Muscle layer of colon (tissue), 2 donors: ENCODE data around the gene PPP2R5A.
"Not testable (repeated sequence)": the region's sequence is repeated elsewhere in the genome, so short reads cannot be mapped to it uniquely, and the experiment has no call there.

Experiments
- H3K27ac ChIP-seq: one replicate; pipeline ENCODE4 v1.7.0; 2013; ENCODE audit warnings: low read depth, mild to moderate bottlenecking, low read length, moderate library complexity
- H3K27me3 ChIP-seq, 2 donors: one replicate each; pipeline ENCODE4 v1.7.0; 2013; ENCODE audit warnings: low read length in 2 of 2, mild to moderate bottlenecking in 2 of 2; ENCODE audit not compliant: insufficient read depth in 2 of 2, control insufficient read depth in 1 of 2
- H3K36me3 ChIP-seq: one replicate; pipeline ENCODE4 v1.7.0; 2013; ENCODE audit warnings: mild to moderate bottlenecking, low read length; ENCODE audit not compliant: insufficient read depth
- H3K4me1 ChIP-seq: one replicate; pipeline ENCODE4 v1.7.0; 2013; ENCODE audit warnings: mild to moderate bottlenecking, low read length; ENCODE audit not compliant: insufficient read depth
- H3K4me3 ChIP-seq, 2 donors: one replicate each; pipeline ENCODE4 v1.7.0; 2013; ENCODE audit warnings: low read length in 2 of 2, low read depth in 1 of 2, mild to moderate bottlenecking in 1 of 2, moderate library complexity in 1 of 2
- H3K9ac ChIP-seq: one replicate; pipeline ENCODE4 v1.7.0; 2013; ENCODE audit warnings: low read length
- H3K9me3 ChIP-seq: one replicate; pipeline ENCODE4 v1.7.0; 2013; ENCODE audit warnings: mild to moderate bottlenecking, low read length
- donor health status: abdominal sarcoma.
- donor health status: Adenocarcinoma of cecum.

Gene PPP2R5A

DNA sequence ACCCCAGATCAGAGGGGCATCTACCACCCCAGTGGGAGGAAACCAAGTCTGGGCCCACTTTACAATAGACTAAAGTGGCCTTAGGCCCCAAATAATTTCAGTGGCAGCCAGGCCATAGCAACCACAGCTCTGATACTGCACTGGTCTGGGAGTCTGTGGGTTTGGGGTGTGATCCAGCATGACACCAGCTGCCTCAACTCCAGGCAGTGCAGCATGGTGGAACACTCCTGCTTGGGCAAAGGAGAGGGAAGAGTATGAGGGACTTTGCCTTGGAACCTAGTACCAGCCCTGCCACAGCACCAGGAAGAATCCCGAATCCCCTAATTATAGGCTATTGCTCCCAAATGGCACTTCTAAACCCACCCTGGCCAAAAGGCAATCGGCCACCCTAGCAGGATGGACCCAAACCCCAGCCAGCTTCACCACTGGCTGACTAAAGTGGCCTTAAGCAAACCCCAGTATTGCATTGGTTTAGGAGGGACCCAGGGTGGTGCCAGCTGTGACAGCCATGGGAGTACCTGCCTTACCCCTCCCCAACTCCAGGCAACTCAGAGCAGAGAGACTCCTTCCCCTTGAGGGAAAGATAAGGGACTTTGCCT lies 82.4 kb downstream of the PPP2R5A start:
- Histone ChIP-seq H3K4me1 (peaks cover 6% of the 10 kb centered on the region), H3K9ac (no peak overlapping the region), H3K27ac (no peak overlapping the region), H3K4me3 (no peak overlapping the region), H3K36me3 (peaks cover 4% of the 10 kb centered on the region), H3K27me3 (no peaks in the 10 kb centered on the region), H3K9me3 (no peaks in the 10 kb centered on the region)

DNA sequence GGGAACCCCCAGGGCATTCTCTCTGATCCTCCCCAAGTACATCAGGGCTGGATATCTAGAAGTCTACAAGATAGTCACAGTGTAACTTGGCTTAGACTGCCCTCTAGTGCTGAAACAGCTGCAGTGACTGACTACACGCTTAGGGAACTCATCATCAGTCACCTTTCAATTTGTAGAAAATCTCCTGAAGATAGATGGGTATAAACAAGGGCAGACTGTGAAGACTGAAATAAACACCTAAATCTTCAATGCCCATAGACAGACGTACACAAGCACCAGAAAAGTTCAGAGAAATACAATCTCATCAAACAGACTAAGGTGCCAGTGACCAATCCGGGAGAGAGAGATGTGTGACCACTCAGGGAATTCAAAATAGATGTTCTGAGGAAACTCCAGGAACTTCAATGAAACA lies 82.9 kb downstream of the PPP2R5A start:
- H3K9me3 ChIP-seq, result no peaks in the 10 kb centered on the region
- peaks cover 6% of the 10 kb centered on the region for H3K4me1 ChIP-seq
- no peaks in the 10 kb centered on the region for H3K27me3 ChIP-seq
- no peak overlapping the region for H3K27ac ChIP-seq
- peaks cover 4% of the 10 kb centered on the region for H3K36me3 ChIP-seq
- no peak overlapping the region for H3K4me3 ChIP-seq
- no peak overlapping the region for H3K9ac ChIP-seq

DNA sequence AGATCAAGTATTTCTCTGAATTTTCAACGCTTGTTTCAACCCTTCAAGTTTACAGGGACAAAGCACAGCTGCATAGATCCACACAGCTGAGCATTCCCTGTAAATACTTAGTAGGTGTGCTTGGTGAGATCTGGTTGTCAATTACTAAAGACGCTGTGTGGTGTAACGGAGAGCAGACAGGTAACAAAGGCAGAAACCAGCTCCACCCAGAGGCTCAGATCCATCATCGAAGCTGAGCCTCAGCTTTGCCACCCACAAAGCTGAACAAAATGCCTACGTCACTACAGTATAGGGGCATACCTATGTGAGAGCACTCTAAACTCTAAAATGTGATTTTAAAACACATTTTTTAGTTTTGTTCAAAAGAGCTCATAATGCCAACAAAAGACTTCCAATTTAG lies 90.8 kb downstream of the PPP2R5A start:
- H3K27me3 ChIP-seq, result no peaks in the 10 kb centered on the region
- no peak overlapping the region for H3K4me3 ChIP-seq
- H3K27ac ChIP-seq, result no peak overlapping the region
- H3K36me3 ChIP-seq, result peaks cover 7% of the 10 kb centered on the region
- H3K9me3 ChIP-seq, result no peaks in the 10 kb centered on the region
- H3K9ac ChIP-seq, result no peak overlapping the region
- no peaks in the 10 kb centered on the region for H3K4me1 ChIP-seq

DNA sequence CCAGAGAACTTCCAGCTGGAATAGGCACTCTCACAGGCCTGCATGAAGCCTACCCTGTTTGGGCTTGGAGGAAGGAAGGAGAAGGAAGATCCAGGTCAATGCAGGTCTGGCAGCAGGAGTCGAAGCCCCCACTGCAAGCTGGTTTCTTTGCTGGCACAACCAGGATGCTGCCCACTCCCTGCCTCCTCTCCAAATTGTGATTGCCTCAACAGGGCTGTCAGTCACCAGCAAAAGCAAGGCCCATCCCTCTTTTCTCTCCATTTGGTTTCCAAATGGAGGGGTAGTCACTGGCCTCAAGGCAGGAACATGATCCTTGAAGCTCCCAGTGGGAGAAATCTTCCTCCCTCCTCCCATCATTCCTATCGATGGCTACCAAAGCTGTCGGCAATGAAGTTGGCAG lies 92.4 kb downstream of the PPP2R5A start:
- Histone ChIP-seq H3K9me3 (no peaks in the 10 kb centered on the region), H3K4me1 (no peaks in the 10 kb centered on the region), H3K4me3 (no peak overlapping the region), H3K27me3 (no peaks in the 10 kb centered on the region), H3K9ac (no peak overlapping the region), H3K36me3 (peaks cover 7% of the 10 kb centered on the region), H3K27ac (no peak overlapping the region)

DNA sequence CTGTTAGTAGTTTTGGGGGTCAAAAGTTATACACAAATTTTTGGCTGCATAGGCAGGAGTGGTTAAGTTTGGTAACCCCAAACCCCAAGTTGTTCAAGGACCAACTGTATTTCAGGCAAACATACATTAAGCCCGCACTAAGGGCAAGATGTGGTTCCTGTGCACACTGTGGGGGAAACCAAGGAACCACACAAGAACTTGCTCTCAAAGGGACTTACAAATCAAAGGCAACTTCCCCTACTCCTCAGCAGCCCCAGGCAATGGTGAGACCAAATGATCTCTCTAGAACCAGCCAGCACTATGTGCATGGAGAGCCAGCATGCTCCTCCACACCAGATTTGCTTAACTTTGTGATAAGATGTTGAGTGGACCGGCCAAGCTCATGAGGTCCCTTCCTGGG lies 94.2 kb downstream of the PPP2R5A start:
- no peak overlapping the region for H3K27ac ChIP-seq
- no peak overlapping the region for H3K4me3 ChIP-seq
- H3K9ac ChIP-seq, result no peak overlapping the region
- no peaks in the 10 kb centered on the region for H3K4me1 ChIP-seq
- H3K36me3 ChIP-seq, result peaks cover 7% of the 10 kb centered on the region
- no peaks in the 10 kb centered on the region for H3K27me3 ChIP-seq
- no peaks in the 10 kb centered on the region for H3K9me3 ChIP-seq

DNA sequence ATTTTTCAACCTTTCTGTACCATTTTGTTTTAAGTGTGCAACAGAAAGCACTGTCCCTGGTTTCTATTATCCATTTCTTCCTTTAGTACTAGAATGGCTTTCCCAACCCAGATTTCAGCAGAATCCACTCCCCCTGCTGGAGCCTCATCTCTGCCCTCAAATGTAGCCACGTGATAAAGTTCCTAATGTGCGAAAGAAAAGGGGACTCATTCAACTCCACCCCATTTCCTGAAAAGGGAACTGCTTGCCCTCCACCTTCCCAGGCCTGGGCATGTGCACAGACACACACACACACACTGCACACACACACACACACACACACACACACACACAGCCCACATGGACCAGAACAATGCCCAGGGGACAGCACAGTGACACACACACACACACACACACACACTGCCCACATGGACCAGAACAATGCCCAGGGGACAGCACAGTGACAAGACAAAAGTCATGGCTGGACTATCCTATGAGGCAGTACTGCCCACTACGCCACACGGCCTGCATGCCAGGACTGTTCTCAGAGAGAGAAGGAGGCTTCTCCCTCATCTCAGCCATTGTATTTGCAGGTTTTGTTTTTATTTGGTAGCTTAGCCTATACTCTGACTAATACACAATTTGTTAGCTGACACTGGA lies 96.3 kb downstream of the PPP2R5A start:
- H3K9me3 ChIP-seq, result no peaks in the 10 kb centered on the region
- no peaks in the 10 kb centered on the region for H3K27me3 ChIP-seq
- H3K4me3 ChIP-seq, result no peak overlapping the region
- H3K9ac ChIP-seq, result no peak overlapping the region
- peaks cover 14% of the 10 kb centered on the region for H3K36me3 ChIP-seq
- no peak overlapping the region for H3K27ac ChIP-seq
- H3K4me1 ChIP-seq, result no peaks in the 10 kb centered on the region

DNA sequence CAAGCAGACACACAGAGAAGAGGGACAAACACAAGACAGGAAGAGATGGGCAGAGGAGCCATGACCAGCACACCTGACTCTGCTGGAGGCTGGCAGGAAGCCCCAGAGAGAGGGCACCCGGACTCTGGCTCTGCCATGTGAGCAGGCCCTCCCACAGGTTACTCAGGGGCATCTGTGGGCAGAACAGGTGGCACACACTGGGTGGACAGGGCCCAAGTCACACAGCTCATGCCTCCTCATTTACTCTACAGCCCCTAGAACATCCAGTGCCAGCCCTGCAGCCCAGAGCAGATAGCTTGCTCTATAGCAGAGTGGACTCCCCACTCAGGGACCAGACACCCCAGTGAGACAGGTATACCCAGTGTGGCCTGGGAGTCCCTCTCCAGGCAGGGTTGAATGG lies 100.8 kb downstream of the PPP2R5A start:
- H3K4me3 ChIP-seq, result no peak overlapping the region
- H3K36me3 ChIP-seq, result peaks cover 8% of the 10 kb centered on the region
- H3K4me1 ChIP-seq, result no peaks in the 10 kb centered on the region
- H3K27me3 ChIP-seq, result no peaks in the 10 kb centered on the region
- no peak overlapping the region for H3K9ac ChIP-seq
- H3K9me3 ChIP-seq, result no peaks in the 10 kb centered on the region
- H3K27ac ChIP-seq, result no peak overlapping the region

DNA sequence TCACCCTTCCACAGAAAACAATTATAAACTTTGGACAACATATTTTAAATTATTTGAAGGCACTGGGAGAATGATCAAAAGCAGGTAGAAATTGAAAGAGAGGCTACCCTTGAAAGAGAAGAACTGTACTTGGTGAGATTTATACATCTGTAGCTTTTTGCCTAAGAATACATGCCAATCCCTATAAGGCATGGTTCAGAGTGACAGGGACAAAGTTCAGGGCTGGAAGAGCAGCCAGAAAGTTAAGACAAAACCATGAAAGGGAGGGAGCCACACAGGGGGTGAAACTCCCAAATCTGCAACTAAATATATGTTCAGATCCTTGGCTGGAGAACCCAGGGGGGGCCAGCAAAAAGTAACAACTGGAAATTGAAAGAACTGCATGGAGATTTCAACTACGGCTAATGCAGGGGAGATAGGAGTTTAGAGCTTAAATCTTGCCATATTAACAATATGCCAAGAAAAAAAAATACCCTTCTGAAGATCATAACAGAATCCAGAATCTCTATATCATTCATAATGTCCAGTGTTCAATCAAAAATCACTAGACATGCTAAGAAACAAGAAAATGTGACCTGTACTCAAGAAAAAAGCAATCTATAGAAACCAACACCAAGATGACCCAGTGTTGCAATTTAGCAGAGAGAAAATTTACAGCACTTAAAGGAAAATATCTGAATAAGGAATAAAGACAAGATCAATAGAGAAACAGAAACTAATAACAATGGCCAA lies 103.9 kb downstream of the PPP2R5A start:
- H3K27me3 ChIP-seq, result no peaks in the 10 kb centered on the region
- H3K4me1 ChIP-seq, result no peaks in the 10 kb centered on the region
- H3K9me3 ChIP-seq, result no peaks in the 10 kb centered on the region
- H3K36me3 ChIP-seq, result peaks cover 8% of the 10 kb centered on the region
- H3K4me3 ChIP-seq, result no peak overlapping the region
- no peak overlapping the region for H3K9ac ChIP-seq
- no peak overlapping the region for H3K27ac ChIP-seq

DNA sequence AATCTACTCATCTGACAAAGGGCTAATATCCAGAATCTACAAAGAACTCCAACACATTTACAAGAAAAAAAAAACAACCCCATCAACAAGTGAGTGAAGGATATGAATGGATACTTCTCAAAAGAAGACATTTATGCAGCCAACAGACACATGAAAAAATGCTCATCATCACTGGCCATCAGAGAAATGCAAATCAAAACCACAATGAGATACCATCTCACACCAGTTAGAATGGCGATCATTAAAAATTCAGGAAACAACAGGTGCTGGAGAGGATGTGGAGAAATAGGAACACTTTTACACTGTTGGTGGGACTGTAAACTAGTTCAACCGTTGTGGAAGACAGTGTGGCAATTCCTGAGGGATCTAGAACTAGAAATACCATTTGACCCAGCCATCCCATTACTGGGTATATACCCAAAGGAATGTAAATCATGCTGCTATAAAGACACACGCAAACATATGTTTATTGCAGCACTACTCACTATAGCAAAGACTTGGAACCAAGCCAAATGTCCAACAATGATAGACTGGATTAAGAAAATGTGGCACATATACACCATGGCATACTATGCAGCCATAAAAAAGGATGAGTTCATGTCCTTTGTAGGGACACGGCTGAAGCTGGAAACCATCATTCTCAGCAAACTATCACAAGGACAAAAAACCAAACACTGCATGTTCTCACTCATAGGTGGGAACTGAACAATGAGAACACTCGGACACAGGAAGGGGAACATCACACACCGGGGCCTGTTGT lies 110.6 kb downstream of the PPP2R5A start:
- not testable (repeated sequence) for H3K4me1 ChIP-seq, H3K27me3 ChIP-seq, H3K27ac ChIP-seq, H3K4me3 ChIP-seq, H3K9ac ChIP-seq, H3K9me3 ChIP-seq, H3K36me3 ChIP-seq

DNA sequence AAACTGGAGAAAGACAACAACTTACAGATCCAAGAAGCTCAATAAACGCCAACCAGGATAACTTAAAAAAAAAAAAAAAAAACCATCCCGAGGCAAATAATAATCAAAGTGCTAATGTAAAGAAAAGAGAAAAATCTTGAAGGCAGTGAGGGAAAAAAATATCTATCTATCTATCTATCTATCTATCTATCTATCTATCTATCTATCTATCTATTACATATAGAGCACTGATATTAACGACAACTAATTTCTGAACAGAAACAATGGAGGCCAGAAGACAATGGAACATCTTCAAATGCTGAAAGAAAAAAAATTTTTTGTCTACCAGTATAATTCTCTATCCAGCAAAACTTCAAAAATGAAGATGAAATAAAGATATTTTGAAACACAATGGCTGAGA lies 111.4 kb downstream of the PPP2R5A start:
- Histone ChIP-seq H3K4me3 (no peak overlapping the region), H3K27me3 (no peaks in the 10 kb centered on the region), H3K9ac (no peak overlapping the region), H3K9me3 (no peaks in the 10 kb centered on the region), H3K27ac (no peak overlapping the region), H3K36me3 (no peaks in the 10 kb centered on the region), H3K4me1 (no peaks in the 10 kb centered on the region)

DNA sequence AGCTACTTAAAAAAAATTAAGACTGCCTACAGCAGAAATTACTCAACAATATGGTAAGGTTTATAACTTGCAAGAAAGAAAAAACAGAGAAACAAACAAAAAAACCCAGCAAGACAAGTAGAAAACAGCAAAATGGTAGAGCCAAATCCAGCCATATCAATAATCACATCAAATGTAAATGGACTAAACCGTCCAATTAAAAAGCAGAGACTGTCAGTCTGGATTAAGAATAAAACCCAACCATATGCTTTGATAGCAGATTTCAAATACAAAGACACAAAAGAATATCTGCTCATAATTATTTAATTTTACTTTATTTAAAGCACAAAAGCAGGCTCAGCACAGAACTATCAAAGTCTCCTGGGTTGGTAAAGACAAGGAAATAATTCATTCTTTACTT lies 112.0 kb downstream of the PPP2R5A start:
- H3K9ac ChIP-seq, result no peak overlapping the region
- no peaks in the 10 kb centered on the region for H3K27me3 ChIP-seq
- H3K4me1 ChIP-seq, result no peaks in the 10 kb centered on the region
- H3K27ac ChIP-seq, result no peak overlapping the region
- no peaks in the 10 kb centered on the region for H3K36me3 ChIP-seq
- no peak overlapping the region for H3K4me3 ChIP-seq
- no peaks in the 10 kb centered on the region for H3K9me3 ChIP-seq
